HG03196 (cell line): ENCODE data around the gene BRD4.

Experiments
- ATAC-seq: cut with Tn5 transposase; IDR thresholded peaks from one replicate; pipeline ENCODE4 v1.9.1; 2021; ENCODE audit not compliant: unreplicated experiment

BRD4 gene

GRCh38 chr19:15291548-15292021 is 40.8 kb downstream of the BRD4 start:
- no peak for ATAC-seq

GRCh38 chr19:15291089-15291488 is 41.2 kb downstream of the BRD4 start:
- no peak for ATAC-seq

- no peak for ATAC-seq
Measured at GRCh38 chr19:15290166-15290565, 42.2 kb downstream of the BRD4 start.

GRCh38 chr19:15289673-15290072 is 42.7 kb downstream of the BRD4 start:
- no peak for ATAC-seq

- no peak for ATAC-seq
Measured at GRCh38 chr19:15288146-15288963, 44.0 kb downstream of the BRD4 start.

GRCh38 chr19:15287496-15287895 is 44.8 kb downstream of the BRD4 start:
- ATAC-seq: no peak

- ATAC-seq: no peak
Measured at GRCh38 chr19:15286688-15287365, 45.5 kb downstream of the BRD4 start.

- ATAC-seq: no peak
Measured at GRCh38 chr19:15285896-15286591, 46.3 kb downstream of the BRD4 start.

GRCh38 chr19:15284896-15285295 is 47.4 kb downstream of the BRD4 start:
- no peak for ATAC-seq

- no peak for ATAC-seq
Measured at GRCh38 chr19:15284091-15284490, 48.2 kb downstream of the BRD4 start.

GRCh38 chr19:15283141-15283883 is 49.0 kb downstream of the BRD4 start:
- ATAC-seq: no peak

GRCh38 chr19:15282311-15282705 is 50.0 kb downstream of the BRD4 start:
- no peak for ATAC-seq

GRCh38 chr19:15280915-15281683 is 51.2 kb downstream of the BRD4 start:
- no peak for ATAC-seq

- ATAC-seq: no peak
Measured at GRCh38 chr19:15280048-15280725, 52.2 kb downstream of the BRD4 start.

- no peak for ATAC-seq
Measured at GRCh38 chr19:15279326-15279904, 52.9 kb downstream of the BRD4 start.

GRCh38 chr19:15276620-15277215 is 55.6 kb downstream of the BRD4 start:
- no peak for ATAC-seq

- no peak for ATAC-seq
Measured at GRCh38 chr19:15274477-15274876, 57.9 kb downstream of the BRD4 start.

- ATAC-seq: no peak
Measured at GRCh38 chr19:15269806-15270205, 62.5 kb downstream of the BRD4 start.

GRCh38 chr19:15268928-15269253 is 63.4 kb downstream of the BRD4 start:
- no peak for ATAC-seq
